HEK293T (cell line): Measurements from ENCODE around the gene TAF1B.

Experiments used
- CTCF ChIA-PET: fragments of 350-600 bp; formaldehyde crosslinking; extraction: SDS; loops from one replicate; lab custom pipeline; 2021; ENCODE audit warnings: antibody characterized with exemption, inconsistent platforms; lab: Yijun Ruan, JAX
- POLR2A ChIA-PET: fragments of 350-600 bp; formaldehyde crosslinking; extraction: SDS; loops from one replicate; lab custom pipeline; 2020; ENCODE audit warnings: antibody characterized with exemption, inconsistent platforms; lab: Yijun Ruan, JAX
- DNase-seq: peaks from one replicate; pipeline ENCODE4 v3.0.0; 2012; ENCODE audit warnings: mixed read lengths; ENCODE audit errors: extremely low spot score
- ARNT ChIP-seq: fragments of 450-650 bp; IDR thresholded peaks from 2 replicates; pipeline ENCODE4 v1.6.1; 2017; ENCODE audit warnings: mild to moderate bottlenecking
- BHLHE40 ChIP-seq: fragments of 450-650 bp; IDR thresholded peaks from 2 replicates; pipeline ENCODE4 v1.6.1; 2016; ENCODE audit warnings: mild to moderate bottlenecking, moderate library complexity, borderline replicate concordance
- CTBP1 ChIP-seq: fragments of 450-650 bp; IDR thresholded peaks from 2 replicates; pipeline ENCODE4 v1.6.1; 2016; ENCODE audit warnings: borderline replicate concordance
- ELF4 ChIP-seq: fragments of 450-650 bp; IDR thresholded peaks from 2 replicates; pipeline ENCODE4 v1.6.1; 2017; ENCODE audit warnings: antibody characterized with exemption
- FOXA1 ChIP-seq: fragments of 450-650 bp; IDR thresholded peaks from 2 replicates; pipeline ENCODE4 v1.6.1; 2016; ENCODE audit warnings: mild to moderate bottlenecking
- FOXK2 ChIP-seq: fragments of 450-650 bp; IDR thresholded peaks from 2 replicates; pipeline ENCODE4 v1.6.1; 2016; ENCODE audit warnings: mild to moderate bottlenecking
- FOXM1 ChIP-seq: fragments of 450-650 bp; IDR thresholded peaks from 2 replicates; pipeline ENCODE4 v1.6.1; 2017; ENCODE audit warnings: mild to moderate bottlenecking, borderline replicate concordance
- HDGF ChIP-seq: fragments of 450-650 bp; IDR thresholded peaks from 2 replicates; pipeline ENCODE4 v1.6.1; 2017; ENCODE audit warnings: antibody characterized with exemption, borderline replicate concordance
- L3MBTL2 ChIP-seq: fragments of 450-650 bp; conservative IDR thresholded peaks from 2 replicates; pipeline ENCODE4 v1.6.1; 2016; ENCODE audit warnings: mild to moderate bottlenecking
- LEF1 ChIP-seq: fragments of 450-650 bp; IDR thresholded peaks from 2 replicates; pipeline ENCODE4 v1.6.1; 2017; ENCODE audit warnings: mild to moderate bottlenecking, borderline replicate concordance
- NFRKB ChIP-seq: fragments of 450-650 bp; IDR thresholded peaks from 2 replicates; pipeline ENCODE4 v1.6.1; 2016; ENCODE audit warnings: mild to moderate bottlenecking, moderate library complexity
- PKNOX1 ChIP-seq: fragments of 450-650 bp; IDR thresholded peaks from 2 replicates; pipeline ENCODE4 v1.6.1; 2016
- SP1 ChIP-seq: fragments of 450-650 bp; IDR thresholded peaks from 2 replicates; pipeline ENCODE4 v1.6.1; 2017
- SUZ12 ChIP-seq: fragments of 450-650 bp; IDR thresholded peaks from 2 replicates; pipeline ENCODE4 v1.6.1; 2016; ENCODE audit warnings: mild to moderate bottlenecking
- TARDBP ChIP-seq: fragments of 450-650 bp; IDR thresholded peaks from 2 replicates; pipeline ENCODE4 v1.6.1; 2016
- ZNF384 ChIP-seq: fragments of 450-650 bp; IDR thresholded peaks from 2 replicates; pipeline ENCODE4 v1.6.1; 2016

Gene TAF1B

GRCh38 chr2:9877726-9878125 lies 34.5 kb downstream of the TAF1B start:
- CTCF ChIA-PET: no interaction called here
- DNase-seq: no peak
- TF ChIP-seq LEF1: no peak
- no peak for TF ChIP-seq HDGF
- TF ChIP-seq FOXK2: no peak
- TF ChIP-seq ARNT: no peak
- no peak for TF ChIP-seq SP1
- TF ChIP-seq ELF4: no peak
- no peak for TF ChIP-seq FOXA1
- TF ChIP-seq ZNF384: no peak
- no peak for TF ChIP-seq FOXM1
- no peak for TF ChIP-seq BHLHE40
- no peak for TF ChIP-seq TARDBP
- TF ChIP-seq PKNOX1: no peak
- no peak for TF ChIP-seq CTBP1
- TF ChIP-seq L3MBTL2: no peak
- POLR2A ChIA-PET: no interaction called here

GRCh38 chr2:9879455-9880194 lies 36.4 kb downstream of the TAF1B start:
- TF ChIP-seq SP1 (no peak), LEF1 (no peak), SUZ12 (no peak), ARNT (no peak), ELF4 (no peak), FOXA1 (no peak), NFRKB (no peak), TARDBP (no peak)
- CTCF ChIA-PET: no interaction called here
- DNase-seq: no peak
- POLR2A ChIA-PET: no interaction called here

- TF ChIP-seq FOXM1 (no peak), TARDBP (no peak), ARNT (no peak)
- ChIA-PET CTCF (no interaction called here), POLR2A (no interaction called here)
- DNase-seq: no peak
These were observed 40.6 kb downstream of the TAF1B start for GRCh38 chr2:9883897-9884296.

GRCh38 chr2:9884436-9884835 lies 41.2 kb downstream of the TAF1B start:
- DNase-seq: no peak
- ChIA-PET POLR2A (no interaction called here), CTCF (no interaction called here)

GRCh38 chr2:9885036-9885684 lies 41.9 kb downstream of the TAF1B start:
- POLR2A ChIA-PET: no interaction called here
- CTCF ChIA-PET: no interaction called here
- DNase-seq: no peak
- TF ChIP-seq L3MBTL2: no peak
- no peak for TF ChIP-seq FOXA1

More at GRCh38 chr2:9884436-9884835, 41.2 kb downstream of the TAF1B start:
- TF ChIP-seq FOXM1: no peak
- TF ChIP-seq NFRKB: no peak
- no peak for TF ChIP-seq SP1
- no peak for TF ChIP-seq LEF1
- no peak for TF ChIP-seq ZNF384
- TF ChIP-seq TARDBP: no peak
- no peak for TF ChIP-seq FOXA1
- no peak for TF ChIP-seq HDGF
- no peak for TF ChIP-seq CTBP1

GRCh38 chr2:9887513-9887912 lies 44.2 kb downstream of the TAF1B start:
- TF ChIP-seq TARDBP: no peak
- TF ChIP-seq CTBP1: no peak
- no peak for TF ChIP-seq ELF4
- no peak for TF ChIP-seq SP1
- no peak for TF ChIP-seq FOXK2
- TF ChIP-seq LEF1: no peak
- TF ChIP-seq NFRKB: no peak
- no peak for TF ChIP-seq ARNT
- TF ChIP-seq SUZ12: no peak
- TF ChIP-seq ZNF384: no peak
- no peak for TF ChIP-seq BHLHE40
- TF ChIP-seq HDGF: no peak
- TF ChIP-seq FOXA1: no peak
- TF ChIP-seq L3MBTL2: no peak
- no peak for TF ChIP-seq FOXM1
- no peak for TF ChIP-seq PKNOX1
- POLR2A ChIA-PET: no interaction called here
- DNase-seq: no peak
- CTCF ChIA-PET: no interaction called here

GRCh38 chr2:9889812-9890261 lies 46.6 kb downstream of the TAF1B start:
- no peak for DNase-seq
- ChIA-PET POLR2A (no interaction called here), CTCF (interaction anchor here (0.6 kb wide), 1 partner anchor 49 kb away, joined by 3 read pairs; no protein-coding TSS in a partner anchor)
- TF ChIP-seq TARDBP (no peak), ELF4 (no peak), FOXA1 (no peak), PKNOX1 (no peak), FOXM1 (no peak), HDGF (no peak), LEF1 (no peak), ARNT (no peak), CTBP1 (no peak), ZNF384 (no peak), NFRKB (no peak)
